Measurements from ENCODE around the gene USP27X. TPM values are rescaled to one million over a fixed set of nuclear protein-coding genes. Genes with fewer than 3 reads are reported as not detected.
A peak's percentile ranks its signal among the peaks of the same experiment; 100 is the strongest.

Gene USP27X
- total and polyA plus RNA-seq, 2 experiments from 2014 or later = 0.31 to 1.2 TPM

DNA sequence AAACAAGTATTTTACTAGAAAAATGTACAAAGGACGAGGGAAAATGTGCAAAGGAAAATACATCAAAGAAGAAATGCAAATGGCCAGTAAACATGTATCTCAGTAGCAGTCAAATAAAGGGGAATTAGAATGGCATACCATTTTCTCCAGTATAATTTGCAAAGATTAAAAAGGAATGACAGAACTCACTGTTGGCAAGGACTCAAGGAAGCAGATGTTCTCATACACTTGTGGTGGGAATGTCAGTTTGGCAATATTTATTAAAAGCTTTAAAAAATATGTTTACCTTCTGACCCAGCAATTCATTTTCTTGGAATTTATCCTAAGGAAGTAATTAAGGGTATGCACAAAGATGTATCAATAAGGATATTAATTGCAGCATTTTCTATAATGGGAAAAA lies 50.8 kb downstream of the USP27X start:
- H2AFZ ChIP-seq = no peak overlapping the region
- WGBS, 2 experiments (ENCODE audit: low coverage in 1 of 2, low lambda C conversion rate in 2 of 2, missing lambda C conversion rate in 2 of 2) = 29 to 40% methylated on average over 1 of the region's 1 CpG
- no peaks in the 10 kb centered on the region for H3K9me2 ChIP-seq (ENCODE audit: insufficient read depth)
- TF ChIP-seq EZH2phosphoT487 (IDR thresholded peaks at IDR 0.05; ENCODE audit: insufficient read depth, low read depth) (no peak), EZH2 (IDR thresholded peaks at IDR 0.05; ENCODE audit: insufficient read depth, poor library complexity, severe bottlenecking) (no peak)
- H3K4me2 ChIP-seq (ENCODE audit: unreplicated experiment) = no peak overlapping the region
- no peak overlapping the region for H3K27ac ChIP-seq
- H4K20me1 ChIP-seq (ENCODE audit: insufficient read depth) = no peaks in the 10 kb centered on the region
- no peaks in the 10 kb centered on the region for H3K9me3 ChIP-seq (ENCODE audit: low read depth)
- peak; percentile 14 for DNase-seq
- H3K9ac ChIP-seq = no peak overlapping the region
- no peaks in the 10 kb centered on the region for H3K36me3 ChIP-seq (ENCODE audit: low read depth)
- H3F3A ChIP-seq (ENCODE audit: insufficient read depth) = no peaks in the 10 kb centered on the region
- no peaks in the 10 kb centered on the region for H3K79me2 ChIP-seq (ENCODE audit: insufficient read depth)
- H3K27me3 ChIP-seq (replicated peaks; ENCODE audit: insufficient read depth) = no peaks in the 10 kb centered on the region
- H3K4me1 ChIP-seq (ENCODE audit: insufficient read depth) = no peaks in the 10 kb centered on the region
- in situ Hi-C loops (cut with MboI) = no loop called here
- H3K4me3 ChIP-seq = no peak overlapping the region

Other genes with a start within 250 kb of the USP27X start
- gene PAGE1, start 183.5 kb upstream of the USP27X start, total RNA-seq (2014; rRNA removed; shearing (Covaris generic)) = not detected in 2 replicates
- not detected in 2 replicates for gene PAGE1, start 183.5 kb upstream of the USP27X start, polyA plus RNA-seq (2016; fragmentation: Nextera tagmentation; extraction: Ambion mirVana)
- not detected in 2 replicates for gene PAGE4, start 50.2 kb upstream of the USP27X start, total RNA-seq (2014; rRNA removed; shearing (Covaris generic))
- gene PAGE4, start 50.2 kb upstream of the USP27X start, polyA plus RNA-seq (2016; fragmentation: Nextera tagmentation; extraction: Ambion mirVana) = not detected in 2 replicates
- 2.9 and 4.6 TPM in 2 replicates for gene CLCN5, start 43.1 kb downstream of the USP27X start, total RNA-seq (2014; rRNA removed; shearing (Covaris generic))
- 1.8 and 2.0 TPM in 2 replicates for gene CLCN5, start 43.1 kb downstream of the USP27X start, polyA plus RNA-seq (2016; fragmentation: Nextera tagmentation; extraction: Ambion mirVana)